Fibroblast of skin of scalp (primary cell): ENCODE data around the gene TRAPPC14.
"Not testable (repeated sequence)": the region's sequence is repeated elsewhere in the genome, so short reads cannot be mapped to it uniquely, and the experiment has no call there.

Source experiments
- DNase-seq: peaks from one replicate; pipeline ENCODE4 v3.0.0-alpha.2; 2013

Gene TRAPPC14

GRCh38 chr7:100153708-100154535 is 4.6 kb downstream of the TRAPPC14 start:
- DNase-seq, result no peak

- DNase-seq, result no peak
These were observed 5.4 kb downstream of the TRAPPC14 start for GRCh38 chr7:100152937-100153666.

GRCh38 chr7:100152404-100152803 is 6.1 kb downstream of the TRAPPC14 start:
- DNase-seq, result no peak

- peak; percentile 99 for DNase-seq
These were observed 9.8 kb downstream of the TRAPPC14 start, which contains the start of gene LAMTOR4 for GRCh38 chr7:100148559-100149328. LAMTOR4 (plus strand) TSS chr7:100148918; CDS start chr7:100148973, 55 bp downstream.

- DNase-seq, result no peak
These were observed 10.3 kb downstream of the TRAPPC14 start for GRCh38 chr7:100148225-100148558.

GRCh38 chr7:100147278-100147677 is 11.2 kb downstream of the TRAPPC14 start:
- no peak for DNase-seq

GRCh38 chr7:100146350-100146749 is 12.2 kb downstream of the TRAPPC14 start:
- DNase-seq, result not testable (repeated sequence)

GRCh38 chr7:100142461-100142860 is 16.1 kb downstream of the TRAPPC14 start:
- no peak for DNase-seq

- DNase-seq, result no peak
These were observed 17.0 kb downstream of the TRAPPC14 start for GRCh38 chr7:100141555-100141949.

GRCh38 chr7:100137851-100138760 is 20.4 kb downstream of the TRAPPC14 start:
- DNase-seq, result no peak

GRCh38 chr7:100132697-100133151 is 25.8 kb downstream of the TRAPPC14 start:
- DNase-seq, result peak; percentile 63

- DNase-seq, result no peak
These were observed 26.4 kb downstream of the TRAPPC14 start for GRCh38 chr7:100132126-100132525.

GRCh38 chr7:100130608-100131453 is 27.7 kb downstream of the TRAPPC14 start:
- DNase-seq, result peak; percentile 54

- not testable (repeated sequence) for DNase-seq
These were observed 28.3 kb downstream of the TRAPPC14 start for GRCh38 chr7:100130220-100130607.

- DNase-seq, result no peak
These were observed 29.9 kb downstream of the TRAPPC14 start for GRCh38 chr7:100128637-100128963.

GRCh38 chr7:100127866-100128636 is 30.5 kb downstream of the TRAPPC14 start:
- no peak for DNase-seq

- DNase-seq, result peak; percentile 94
These were observed 31.3 kb downstream of the TRAPPC14 start, which contains the start of gene MBLAC1 for GRCh38 chr7:100126931-100127865. MBLAC1 (plus strand) TSS chr7:100126967; CDS start chr7:100127396, 429 bp downstream.

- DNase-seq, result no peak
These were observed 32.1 kb downstream of the TRAPPC14 start for GRCh38 chr7:100126239-100126930.
